ENCODE measurements around the gene COL4A5. TPM values are rescaled to one million over a fixed set of nuclear protein-coding genes. Genes with fewer than 3 reads are reported as not detected.

COL4A5 gene
- total and polyA plus RNA-seq, 10 donors: 2.1 to 19.6 (median 8.4) TPM

DNA sequence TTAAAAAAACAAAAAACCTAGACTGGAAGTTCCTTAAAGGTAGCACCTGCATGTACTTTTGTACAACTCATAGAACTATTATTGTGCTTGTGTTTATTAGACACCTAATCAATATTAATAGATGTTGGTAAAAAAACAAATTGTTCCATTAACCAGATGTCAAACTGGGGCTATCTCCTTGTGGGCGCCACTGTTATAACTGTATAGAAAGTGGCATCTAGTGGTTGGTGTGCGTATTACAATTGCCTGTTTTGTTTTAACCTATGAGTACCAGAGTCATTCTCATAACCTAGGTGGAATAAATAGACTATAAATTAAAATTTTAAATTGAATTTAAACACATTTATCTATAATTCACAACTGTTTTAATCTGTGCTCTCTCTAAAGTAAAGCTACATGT, 97.4 kb downstream of the COL4A5 start:
- intact Hi-C loops (cut with DNase I; ENCODE audit: low total_unique reads): no loop called here
- WGBS, 5 donors: 8 to 22% (median 13%) methylated on average over 2 of the region's 2 CpGs
- no peak for TF ChIP-seq POLR2AphosphoS5 (IDR thresholded peaks at IDR 0.05)
- TF ChIP-seq, protein P1, sequence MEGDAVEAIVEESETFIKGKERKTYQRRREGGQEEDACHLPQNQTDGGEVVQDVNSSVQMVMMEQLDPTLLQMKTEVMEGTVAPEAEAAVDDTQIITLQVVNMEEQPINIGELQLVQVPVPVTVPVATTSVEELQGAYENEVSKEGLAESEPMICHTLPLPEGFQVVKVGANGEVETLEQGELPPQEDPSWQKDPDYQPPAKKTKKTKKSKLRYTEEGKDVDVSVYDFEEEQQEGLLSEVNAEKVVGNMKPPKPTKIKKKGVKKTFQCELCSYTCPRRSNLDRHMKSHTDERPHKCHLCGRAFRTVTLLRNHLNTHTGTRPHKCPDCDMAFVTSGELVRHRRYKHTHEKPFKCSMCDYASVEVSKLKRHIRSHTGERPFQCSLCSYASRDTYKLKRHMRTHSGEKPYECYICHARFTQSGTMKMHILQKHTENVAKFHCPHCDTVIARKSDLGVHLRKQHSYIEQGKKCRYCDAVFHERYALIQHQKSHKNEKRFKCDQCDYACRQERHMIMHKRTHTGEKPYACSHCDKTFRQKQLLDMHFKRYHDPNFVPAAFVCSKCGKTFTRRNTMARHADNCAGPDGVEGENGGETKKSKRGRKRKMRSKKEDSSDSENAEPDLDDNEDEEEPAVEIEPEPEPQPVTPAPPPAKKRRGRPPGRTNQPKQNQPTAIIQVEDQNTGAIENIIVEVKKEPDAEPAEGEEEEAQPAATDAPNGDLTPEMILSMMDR (IDR thresholded peaks at IDR 0.05 in 8 of 11, conservative IDR thresholded peaks at IDR 0.05 in 3 of 11): peak in 5 of 11 experiments; percentile 13 to 57 (median 46)

DNA sequence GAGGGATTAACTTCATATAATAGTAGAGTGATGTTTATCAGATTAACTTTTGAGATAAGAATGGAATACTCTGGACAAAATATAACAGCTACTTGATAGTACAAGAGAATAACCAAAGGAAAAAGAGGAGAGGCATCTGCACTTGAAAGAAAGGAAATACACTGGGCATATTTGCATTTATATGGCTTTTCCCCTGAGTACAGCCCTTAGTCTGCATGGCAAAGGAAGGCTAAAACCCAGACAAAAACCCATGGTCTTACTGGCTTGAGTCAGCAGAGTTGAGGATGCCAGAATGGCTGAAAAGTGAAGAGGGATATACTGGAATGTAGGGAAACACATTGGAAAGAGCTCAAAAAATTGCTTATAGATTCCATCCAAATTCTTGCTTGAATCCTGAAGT, 101.6 kb downstream of the COL4A5 start:
- Histone ChIP-seq H3K27ac (no peak overlapping the region), H3K4me3 (no peak overlapping the region), H3K36me3 (no peaks in the 10 kb centered on the region), H3K9me3 (peaks cover 0 to 3% (median 0%) of the 10 kb centered on the region in 8 donors), H3K4me1 (no peaks in the 10 kb centered on the region), H3K27me3 (replicated peaks in 1 of 7) (peaks cover 0 to 4% (median 0%) of the 10 kb centered on the region in 7 donors)
- no peak for TF ChIP-seq POLR2A (IDR thresholded peaks at IDR 0.05)
- no peak for TF ChIP-seq POLR2AphosphoS5 (IDR thresholded peaks at IDR 0.05)
- TF ChIP-seq, protein P1 (IDR thresholded peaks at IDR 0.05 in 8 of 11, conservative IDR thresholded peaks at IDR 0.05 in 3 of 11): no peak
- intact Hi-C loops (cut with DNase I; ENCODE audit: low total_unique reads): no loop called here
- DNase-seq: no peak

More for the DNA sequence above, 97.4 kb downstream of the COL4A5 start:
- no peak for DNase-seq
- peaks cover 0 to 4% (median 0%) of the 10 kb centered on the region in 7 donors for H3K27me3 ChIP-seq (replicated peaks in 1 of 7)
- H3K27ac ChIP-seq: no peak overlapping the region
- H3K36me3 ChIP-seq: no peaks in the 10 kb centered on the region
- H3K4me3 ChIP-seq: no peak overlapping the region
- no peaks in the 10 kb centered on the region for H3K9me3 ChIP-seq
- no peaks in the 10 kb centered on the region for H3K4me1 ChIP-seq

DNA sequence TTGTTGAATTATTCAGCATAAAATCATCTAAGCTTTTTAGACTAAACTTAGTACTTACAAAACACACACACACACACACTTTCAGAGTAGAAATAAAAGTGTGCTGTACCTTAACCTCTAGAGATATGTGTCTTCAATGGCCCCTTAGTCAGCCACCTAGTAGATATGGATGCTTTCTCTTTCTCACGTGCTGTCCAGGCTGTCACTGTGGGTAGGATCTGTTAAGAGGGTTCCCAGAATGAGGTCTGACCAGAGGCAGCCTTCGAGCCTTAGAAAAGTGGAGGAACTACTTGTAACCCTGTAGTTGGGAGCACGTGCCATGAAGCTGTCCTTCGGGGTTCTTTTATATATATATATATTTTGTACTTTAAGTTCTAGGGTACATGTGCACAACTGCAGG, 117.9 kb downstream of the COL4A5 start:
- Histone ChIP-seq H3K27ac (no peak overlapping the region), H3K4me1 (no peaks in the 10 kb centered on the region), H3K27me3 (replicated peaks in 1 of 7) (no peaks in the 10 kb centered on the region), H3K36me3 (no peaks in the 10 kb centered on the region), H3K9me3 (no peaks in the 10 kb centered on the region), H3K4me3 (no peak overlapping the region)
- WGBS, 5 donors: 58 to 91% (median 83%) methylated on average over 4 of the region's 4 CpGs
- no peak for TF ChIP-seq POLR2AphosphoS5 (IDR thresholded peaks at IDR 0.05)
- TF ChIP-seq POLR2A (IDR thresholded peaks at IDR 0.05): no peak
- TF ChIP-seq, protein P1 (IDR thresholded peaks at IDR 0.05 in 8 of 11, conservative IDR thresholded peaks at IDR 0.05 in 3 of 11): no peak
- intact Hi-C loops (cut with DNase I; ENCODE audit: low total_unique reads): no loop called here
- no peak for DNase-seq

DNA sequence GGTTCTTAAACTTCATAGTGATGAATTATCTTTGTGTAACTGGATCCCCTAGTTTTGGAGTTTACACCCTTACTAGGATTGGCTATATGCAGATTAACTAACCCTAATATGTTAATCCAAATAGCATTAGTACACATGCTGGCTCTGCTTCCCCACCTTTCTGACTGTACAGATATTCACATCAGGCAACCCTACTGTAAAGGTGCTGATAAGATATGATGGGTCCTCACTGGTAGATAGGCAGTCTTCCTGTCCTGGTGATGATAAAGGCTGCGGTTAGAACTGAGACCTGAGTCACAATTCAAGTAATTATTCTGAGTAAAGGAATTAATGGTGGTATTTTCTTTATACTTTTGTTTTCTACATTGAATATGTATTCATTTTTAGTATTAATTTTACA, 118.6 kb downstream of the COL4A5 start:
- Histone ChIP-seq H3K4me3 (no peak overlapping the region), H3K9me3 (no peaks in the 10 kb centered on the region), H3K27ac (no peak overlapping the region), H3K4me1 (no peaks in the 10 kb centered on the region), H3K36me3 (no peaks in the 10 kb centered on the region), H3K27me3 (replicated peaks in 1 of 7) (no peaks in the 10 kb centered on the region)
- 76 to 94% (median 88%) methylated on average over 1 of the region's 1 CpG for WGBS, 5 donors
- TF ChIP-seq, protein P1 (IDR thresholded peaks at IDR 0.05 in 8 of 11, conservative IDR thresholded peaks at IDR 0.05 in 3 of 11): no peak
- TF ChIP-seq POLR2AphosphoS5 (IDR thresholded peaks at IDR 0.05) (no peak), POLR2A (IDR thresholded peaks at IDR 0.05) (no peak)
- DNase-seq: no peak
- intact Hi-C loops (cut with DNase I; ENCODE audit: low total_unique reads): no loop called here
